ENCODE measurements around the gene KRT35. TPM values are rescaled to one million over a fixed set of nuclear protein-coding genes. Genes with fewer than 3 reads are reported as not detected.

KRT35 gene
- total and polyA plus RNA-seq, 4 donors, result not detected

DNA sequence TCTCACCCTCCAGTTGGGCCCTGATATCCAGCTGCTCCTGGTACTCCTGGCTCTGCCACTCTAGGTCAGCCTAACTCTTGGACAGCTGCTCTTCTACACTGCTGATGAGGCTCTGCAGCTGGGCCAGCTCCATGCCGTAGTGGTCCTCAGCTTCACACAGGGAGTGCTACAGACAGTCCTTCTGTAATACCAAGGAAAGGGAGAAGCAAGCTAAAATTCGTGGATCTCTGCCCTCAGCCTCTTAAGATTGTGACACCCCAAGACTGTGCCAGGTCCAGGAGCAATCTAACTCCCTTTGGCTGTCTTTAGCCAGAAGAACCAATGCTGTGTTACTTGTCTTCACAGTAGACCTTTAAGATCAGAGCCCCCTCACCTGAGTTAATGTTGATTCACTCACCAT, 32.4 kb downstream of the KRT35 start:
- no peak overlapping the region for H3K9ac ChIP-seq (ENCODE audit: low read depth in 1 of 2, low read length in 2 of 2)
- WGBS, result 65% methylated on average over 2 of the region's 2 CpGs

More for the DNA sequence above, 32.4 kb downstream of the KRT35 start:
- H3K27me3 ChIP-seq (ENCODE audit: control insufficient read depth in 4 of 4, insufficient read depth in 4 of 4, low read length in 3 of 4), result no peaks in the 10 kb centered on the region
- no peak overlapping the region for H3K27ac ChIP-seq (ENCODE audit: low read depth in 1 of 2, low read length in 2 of 2)
- no peak for DNase-seq (ENCODE audit: low spot score)
- no peaks in the 10 kb centered on the region for H3K36me3 ChIP-seq (ENCODE audit: control insufficient read depth in 4 of 4, insufficient read depth in 3 of 4, low read depth in 1 of 4, low read length in 3 of 4)
- TF ChIP-seq FOXA1 (IDR thresholded peaks at IDR 0.05) (no peak), YY1 (IDR thresholded peaks at IDR 0.05) (no peak), JUND (IDR thresholded peaks at IDR 0.05) (no peak), EGR1 (IDR thresholded peaks at IDR 0.05; ENCODE audit: low read depth in 2 of 2) (no peak), NR2F2 (IDR thresholded peaks at IDR 0.05) (no peak), HNF4G (IDR thresholded peaks at IDR 0.05) (no peak), RXRA (IDR thresholded peaks at IDR 0.05) (no peak), SP1 (IDR thresholded peaks at IDR 0.05) (no peak), RAD21 (IDR thresholded peaks at IDR 0.05) (no peak), GABPA (IDR thresholded peaks at IDR 0.05 in 1 of 2, conservative IDR thresholded peaks at IDR 0.05 in 1 of 2) (no peak), TAF1 (conservative IDR thresholded peaks at IDR 0.05) (no peak), FOXA2 (IDR thresholded peaks at IDR 0.05) (no peak), HNF4A (conservative IDR thresholded peaks at IDR 0.05) (no peak)
- TF ChIP-seq, protein P1, sequence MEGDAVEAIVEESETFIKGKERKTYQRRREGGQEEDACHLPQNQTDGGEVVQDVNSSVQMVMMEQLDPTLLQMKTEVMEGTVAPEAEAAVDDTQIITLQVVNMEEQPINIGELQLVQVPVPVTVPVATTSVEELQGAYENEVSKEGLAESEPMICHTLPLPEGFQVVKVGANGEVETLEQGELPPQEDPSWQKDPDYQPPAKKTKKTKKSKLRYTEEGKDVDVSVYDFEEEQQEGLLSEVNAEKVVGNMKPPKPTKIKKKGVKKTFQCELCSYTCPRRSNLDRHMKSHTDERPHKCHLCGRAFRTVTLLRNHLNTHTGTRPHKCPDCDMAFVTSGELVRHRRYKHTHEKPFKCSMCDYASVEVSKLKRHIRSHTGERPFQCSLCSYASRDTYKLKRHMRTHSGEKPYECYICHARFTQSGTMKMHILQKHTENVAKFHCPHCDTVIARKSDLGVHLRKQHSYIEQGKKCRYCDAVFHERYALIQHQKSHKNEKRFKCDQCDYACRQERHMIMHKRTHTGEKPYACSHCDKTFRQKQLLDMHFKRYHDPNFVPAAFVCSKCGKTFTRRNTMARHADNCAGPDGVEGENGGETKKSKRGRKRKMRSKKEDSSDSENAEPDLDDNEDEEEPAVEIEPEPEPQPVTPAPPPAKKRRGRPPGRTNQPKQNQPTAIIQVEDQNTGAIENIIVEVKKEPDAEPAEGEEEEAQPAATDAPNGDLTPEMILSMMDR (IDR thresholded peaks at IDR 0.05; ENCODE audit: low read depth, low read length, missing input control), result no peak
- TF ChIP-seq, protein P2, sequence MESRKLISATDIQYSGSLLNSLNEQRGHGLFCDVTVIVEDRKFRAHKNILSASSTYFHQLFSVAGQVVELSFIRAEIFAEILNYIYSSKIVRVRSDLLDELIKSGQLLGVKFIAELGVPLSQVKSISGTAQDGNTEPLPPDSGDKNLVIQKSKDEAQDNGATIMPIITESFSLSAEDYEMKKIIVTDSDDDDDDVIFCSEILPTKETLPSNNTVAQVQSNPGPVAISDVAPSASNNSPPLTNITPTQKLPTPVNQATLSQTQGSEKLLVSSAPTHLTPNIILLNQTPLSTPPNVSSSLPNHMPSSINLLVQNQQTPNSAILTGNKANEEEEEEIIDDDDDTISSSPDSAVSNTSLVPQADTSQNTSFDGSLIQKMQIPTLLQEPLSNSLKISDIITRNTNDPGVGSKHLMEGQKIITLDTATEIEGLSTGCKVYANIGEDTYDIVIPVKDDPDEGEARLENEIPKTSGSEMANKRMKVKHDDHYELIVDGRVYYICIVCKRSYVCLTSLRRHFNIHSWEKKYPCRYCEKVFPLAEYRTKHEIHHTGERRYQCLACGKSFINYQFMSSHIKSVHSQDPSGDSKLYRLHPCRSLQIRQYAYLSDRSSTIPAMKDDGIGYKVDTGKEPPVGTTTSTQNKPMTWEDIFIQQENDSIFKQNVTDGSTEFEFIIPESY (IDR thresholded peaks at IDR 0.05), result no peak
- TF ChIP-seq, protein P3, sequence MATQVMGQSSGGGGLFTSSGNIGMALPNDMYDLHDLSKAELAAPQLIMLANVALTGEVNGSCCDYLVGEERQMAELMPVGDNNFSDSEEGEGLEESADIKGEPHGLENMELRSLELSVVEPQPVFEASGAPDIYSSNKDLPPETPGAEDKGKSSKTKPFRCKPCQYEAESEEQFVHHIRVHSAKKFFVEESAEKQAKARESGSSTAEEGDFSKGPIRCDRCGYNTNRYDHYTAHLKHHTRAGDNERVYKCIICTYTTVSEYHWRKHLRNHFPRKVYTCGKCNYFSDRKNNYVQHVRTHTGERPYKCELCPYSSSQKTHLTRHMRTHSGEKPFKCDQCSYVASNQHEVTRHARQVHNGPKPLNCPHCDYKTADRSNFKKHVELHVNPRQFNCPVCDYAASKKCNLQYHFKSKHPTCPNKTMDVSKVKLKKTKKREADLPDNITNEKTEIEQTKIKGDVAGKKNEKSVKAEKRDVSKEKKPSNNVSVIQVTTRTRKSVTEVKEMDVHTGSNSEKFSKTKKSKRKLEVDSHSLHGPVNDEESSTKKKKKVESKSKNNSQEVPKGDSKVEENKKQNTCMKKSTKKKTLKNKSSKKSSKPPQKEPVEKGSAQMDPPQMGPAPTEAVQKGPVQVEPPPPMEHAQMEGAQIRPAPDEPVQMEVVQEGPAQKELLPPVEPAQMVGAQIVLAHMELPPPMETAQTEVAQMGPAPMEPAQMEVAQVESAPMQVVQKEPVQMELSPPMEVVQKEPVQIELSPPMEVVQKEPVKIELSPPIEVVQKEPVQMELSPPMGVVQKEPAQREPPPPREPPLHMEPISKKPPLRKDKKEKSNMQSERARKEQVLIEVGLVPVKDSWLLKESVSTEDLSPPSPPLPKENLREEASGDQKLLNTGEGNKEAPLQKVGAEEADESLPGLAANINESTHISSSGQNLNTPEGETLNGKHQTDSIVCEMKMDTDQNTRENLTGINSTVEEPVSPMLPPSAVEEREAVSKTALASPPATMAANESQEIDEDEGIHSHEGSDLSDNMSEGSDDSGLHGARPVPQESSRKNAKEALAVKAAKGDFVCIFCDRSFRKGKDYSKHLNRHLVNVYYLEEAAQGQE (IDR thresholded peaks at IDR 0.05), result no peak
- TF ChIP-seq, protein P4, sequence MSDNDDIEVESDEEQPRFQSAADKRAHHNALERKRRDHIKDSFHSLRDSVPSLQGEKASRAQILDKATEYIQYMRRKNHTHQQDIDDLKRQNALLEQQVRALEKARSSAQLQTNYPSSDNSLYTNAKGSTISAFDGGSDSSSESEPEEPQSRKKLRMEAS (IDR thresholded peaks at IDR 0.05), result no peak
- TF ChIP-seq, protein P5, sequence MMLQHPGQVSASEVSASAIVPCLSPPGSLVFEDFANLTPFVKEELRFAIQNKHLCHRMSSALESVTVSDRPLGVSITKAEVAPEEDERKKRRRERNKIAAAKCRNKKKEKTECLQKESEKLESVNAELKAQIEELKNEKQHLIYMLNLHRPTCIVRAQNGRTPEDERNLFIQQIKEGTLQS (IDR thresholded peaks at IDR 0.05), result no peak
- H3K4me1 ChIP-seq (ENCODE audit: control insufficient read depth in 4 of 4, insufficient read depth in 4 of 4, low read length in 3 of 4), result peaks cover 0 to 3% (median 0%) of the 10 kb centered on the region in 4 donors
- no peak overlapping the region for H3K4me3 ChIP-seq (ENCODE audit: low read depth in 1 of 3, low read length in 3 of 3)
- H3K9me3 ChIP-seq (ENCODE audit: control insufficient read depth in 4 of 4, low read length in 3 of 4), result no peaks in the 10 kb centered on the region
